IMR-90 (cell line): Measurements from ENCODE around the gene MRPL4. TPM values are rescaled to one million over a fixed set of nuclear protein-coding genes. Genes with fewer than 3 reads are reported as not detected.

ENCODE experiments used
- ATAC-seq: fragments of 200-7000 bp; cut with Tn5 transposase; 2 replicates; pipeline ENCODE4 v1.9.1; 2020; ENCODE audit warnings: low read depth, mild to moderate bottlenecking, moderate library complexity
- BruUV-seq: library from RNA; stranded (reverse); fragments of 400-500 nt; replicated peaks from 2 replicates; lab custom pipeline; 2021; lab: Mats Ljungman, UMichigan
- CTCF ChIA-PET: fragments of 300-600 bp; formaldehyde crosslinking; extraction: SDS; loops from one replicate; lab custom pipeline; 2021; ENCODE audit warnings: antibody characterized with exemption; lab: Yijun Ruan, JAX
- POLR2A ChIA-PET: fragments of 300-600 bp; sonication (Branson Sonifier 250); formaldehyde crosslinking; loops from one replicate; lab custom pipeline; 2022; ENCODE audit warnings: antibody characterized with exemption; ENCODE audit not compliant: unreplicated experiment; lab: Charles Lee
- DNase-seq: peaks from one replicate; pipeline ENCODE4 v3.0.0; 2013
- H2AFZ ChIP-seq: replicated peaks from 2 replicates; pipeline ENCODE3; 2013; ENCODE audit warnings: low read length, mild to moderate bottlenecking; ENCODE audit not compliant: poor library complexity
- H2AK5ac ChIP-seq: 2 replicates; pipeline ENCODE4 v1.6.1; 2013; ENCODE audit warnings: low read depth, low read length, inconsistent platforms
- H2AK9ac ChIP-seq: replicated peaks from 2 replicates; pipeline ENCODE3; 2013; ENCODE audit warnings: mild to moderate bottlenecking, low read depth, low read length, moderate library complexity; ENCODE audit not compliant: poor library complexity
- H2BK120ac ChIP-seq: 2 replicates; pipeline ENCODE4 v1.6.1; 2013; ENCODE audit warnings: low read depth, low read length, inconsistent platforms
- H2BK15ac ChIP-seq: 3 replicates; pipeline ENCODE4 v1.6.1; 2013; ENCODE audit warnings: low read depth, low read length, inconsistent platforms
- H2BK20ac ChIP-seq: 2 replicates; pipeline ENCODE4 v1.6.1; 2013; ENCODE audit warnings: low read depth, mild to moderate bottlenecking, inconsistent platforms, low read length, moderate library complexity
- H2BK5ac ChIP-seq: 2 replicates; pipeline ENCODE4 v1.6.1; 2013; ENCODE audit warnings: mild to moderate bottlenecking, low read depth, low read length, inconsistent platforms; ENCODE audit not compliant: poor library complexity, severe bottlenecking
- H3K14ac ChIP-seq: replicated peaks from 2 replicates; pipeline ENCODE4 v1.6.1; 2013; ENCODE audit warnings: low read depth, low read length, inconsistent platforms
- H3K18ac ChIP-seq: 2 replicates; pipeline ENCODE4 v1.6.1; 2013; ENCODE audit warnings: low read depth, low read length, control low read depth
- H3K23ac ChIP-seq: 2 replicates; pipeline ENCODE4 v1.6.1; 2013; ENCODE audit warnings: low read depth, low read length, inconsistent platforms
- H3K27ac ChIP-seq: 2 replicates; pipeline ENCODE4 v1.5.1; 2013; ENCODE audit warnings: mild to moderate bottlenecking, control low read depth, low read length; ENCODE audit not compliant: insufficient read depth
- H3K27me3 ChIP-seq: 2 replicates; pipeline ENCODE4 v1.6.1; 2013; ENCODE audit warnings: low read length; ENCODE audit not compliant: control insufficient read depth, insufficient read depth
- H3K36me3 ChIP-seq: 2 replicates; pipeline ENCODE4 v1.6.1; 2013; ENCODE audit warnings: low read length, mixed read lengths; ENCODE audit not compliant: control insufficient read depth, insufficient read depth
- H3K4ac ChIP-seq: 2 replicates; pipeline ENCODE4 v1.6.1; 2013; ENCODE audit warnings: low read depth, low read length, inconsistent platforms
- H3K4me1 ChIP-seq: 2 replicates; pipeline ENCODE4 v1.6.1; 2013; ENCODE audit warnings: low read length, mixed read lengths; ENCODE audit not compliant: control insufficient read depth, insufficient read depth
- H3K4me2 ChIP-seq: 2 replicates; pipeline ENCODE4 v1.6.1; 2013; ENCODE audit warnings: low read depth, mild to moderate bottlenecking, control low read depth, low read length, moderate library complexity
- H3K4me3 ChIP-seq: 2 replicates; pipeline ENCODE4 v1.5.1; 2013; ENCODE audit warnings: low read depth, mild to moderate bottlenecking, control low read depth, low read length, moderate library complexity; ENCODE audit not compliant: insufficient read depth
- H3K56ac ChIP-seq: 2 replicates; pipeline ENCODE4 v1.6.1; 2013; ENCODE audit warnings: low read length, inconsistent platforms; ENCODE audit not compliant: insufficient read depth; ENCODE audit errors: extremely low read depth
- H3K79me1 ChIP-seq, 2 experiments: 2 replicates each; pipeline ENCODE4 v1.6.1; 2013; ENCODE audit warnings: low read length in 2 of 2, inconsistent platforms in 1 of 2, low read depth in 1 of 2
- H3K9ac ChIP-seq: 2 replicates; pipeline ENCODE4 v1.6.1; 2013; ENCODE audit warnings: low read depth, low read length, control low read depth
- H3K9me1 ChIP-seq: 2 replicates; pipeline ENCODE4 v1.6.1; 2013; ENCODE audit warnings: low read length, inconsistent platforms; ENCODE audit not compliant: insufficient read depth
- H3K9me3 ChIP-seq: 2 replicates; pipeline ENCODE4 v1.6.1; 2013; ENCODE audit warnings: low read length; ENCODE audit not compliant: control insufficient read depth, insufficient read depth
- H4K20me1 ChIP-seq: 2 replicates; pipeline ENCODE4 v1.6.1; 2013; ENCODE audit warnings: low read length, inconsistent platforms; ENCODE audit not compliant: insufficient read depth
- H4K5ac ChIP-seq: 2 replicates; pipeline ENCODE4 v1.6.1; 2013; ENCODE audit warnings: mild to moderate bottlenecking, low read depth, low read length, control low read depth
- H4K8ac ChIP-seq, 2 experiments: 2 replicates each; pipeline ENCODE4 v1.6.1; 2013; ENCODE audit warnings: low read depth in 2 of 2, low read length in 2 of 2, control low read depth in 1 of 2, inconsistent platforms in 1 of 2
- H4K91ac ChIP-seq: 2 replicates; pipeline ENCODE4 v1.6.1; 2013; ENCODE audit warnings: low read depth, low read length, inconsistent platforms; ENCODE audit not compliant: insufficient read depth
- MAZ ChIP-seq: IDR thresholded peaks from 2 replicates; pipeline ENCODE4 v1.6.1; 2012; ENCODE audit warnings: low read depth, mild to moderate bottlenecking, low read length, improper control_type of control experiment, moderate library complexity, borderline replicate concordance
- RCOR1 ChIP-seq: IDR thresholded peaks from 2 replicates; pipeline ENCODE4 v1.6.1; 2012; ENCODE audit warnings: mild to moderate bottlenecking, low read length, improper control_type of control experiment; ENCODE audit not compliant: insufficient replicate concordance
- WGBS, 2 experiments: methylation state at CpG; one replicate each; pipeline versions ENCODE4 v1.1.5 to v1.1.7; 2013; ENCODE audit warnings: missing lambda C conversion rate in 2 of 2; ENCODE audit not compliant: insufficient read length in 1 of 2; ENCODE audit errors: extremely low coverage in 2 of 2; 5-methylcytosine and 5-hydroxymethylcytosine counted together
- dilution Hi-C: fragments of 300-500 bp; cut with HindIII; formaldehyde crosslinking; loops from one replicate; pipeline ENCODE4 v1.14.3; 2018; ENCODE audit warnings: low sequenced_read_pairs; ENCODE audit not compliant: unreplicated experiment
- in situ Hi-C: fragments of 300-500 bp; cut with MboI; formaldehyde crosslinking; loops from 3 replicates; pipeline ENCODE4 v1.14.3; 2019; ENCODE audit warnings: low sequenced_read_pairs, inconsistent platforms, mixed read lengths
- intact Hi-C: fragments of 100-400 bp; cut with micrococcal nuclease; formaldehyde crosslinking; loops from 2 replicates; pipeline ENCODE4 v1.10.0; 2022
- polyA plus RNA-seq, 3 experiments: library from polyadenylated mRNA; depleted of rRNA; stranded (reverse); fragments of >200 nt; gene quantifications; 2 replicates each; pipeline ENCODE4 v1.2.3, GENCODE V29; 2012; ENCODE audit warnings: low replicate concordance in 1 of 3
- total RNA-seq: library from RNA; depleted of rRNA; stranded (reverse); fragments of >200 nt; gene quantifications from 2 replicates; pipeline ENCODE4 v1.2.3, GENCODE V29; 2012

MRPL4 gene
- total and polyA plus RNA-seq, 2 of the 4 experiments (the other 2 are of a cell fraction), result 32.8 to 108 TPM

DNA sequence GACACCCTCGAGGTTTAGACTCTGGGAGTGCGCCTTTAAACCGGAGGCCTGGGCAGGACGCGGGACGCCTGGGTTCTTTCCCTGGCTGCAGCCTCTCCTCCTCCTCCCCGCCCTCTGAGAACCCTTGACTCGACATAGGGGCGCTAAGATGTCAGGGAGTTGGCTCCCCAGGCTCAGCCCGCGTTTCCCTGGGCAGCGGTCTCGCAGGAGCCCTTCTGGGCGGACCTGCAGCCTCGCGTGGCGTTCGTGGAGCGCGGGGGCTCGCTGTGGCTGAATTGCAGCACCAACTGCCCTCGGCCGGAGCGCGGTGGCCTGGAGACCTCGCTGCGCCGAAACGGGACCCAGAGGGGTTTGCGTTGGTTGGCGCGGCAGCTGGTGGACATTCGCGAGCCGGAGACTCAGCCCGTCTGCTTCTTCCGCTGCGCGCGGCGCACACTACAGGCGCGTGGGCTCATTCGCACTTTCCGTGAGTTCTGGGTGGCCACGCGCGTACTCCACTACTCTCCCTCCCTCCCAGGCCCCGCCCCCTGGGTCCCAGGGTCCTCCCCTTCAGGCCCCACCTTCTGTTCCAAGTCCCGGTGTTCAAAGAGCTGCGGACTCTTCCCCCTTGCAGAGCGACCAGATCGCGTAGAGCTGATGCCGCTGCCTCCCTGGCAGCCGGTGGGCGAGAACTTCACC, 39.0 kb downstream of the MRPL4 start:
- ATAC-seq, result peak; percentile 56
- TF ChIP-seq MAZ (peak; percentile 56; the same call in 1 of the 2 replicates), RCOR1 (no peak)
- dilution Hi-C loops, result no loop called here

More for the DNA sequence above, 39.0 kb downstream of the MRPL4 start:
- Histone ChIP-seq H4K5ac (no peak overlapping the region), H3K27me3 (no peaks in the 10 kb centered on the region; the same call in 1 of the 2 replicates), H3K4me1 (peaks cover 23% of the 10 kb centered on the region), H2AK9ac (peak overlapping the region; percentile 88), H3K23ac (peak overlapping the region; percentile 44; the same call in 1 of the 2 replicates), H3K18ac (no peak overlapping the region; the same call in 1 of the 2 replicates), H3K14ac (no peak overlapping the region), H2BK20ac (no peak overlapping the region), H4K91ac (peak overlapping the region; percentile 41; the same call in 1 of the 2 replicates), H3K79me1 (peaks cover 0 to 4% of the 10 kb centered on the region in 2 experiments; a peak in 1 of 4 replicates), H3K9ac (peak overlapping the region; percentile 29), H3K36me3 (peaks cover 14% of the 10 kb centered on the region; the same call in 1 of the 2 replicates), H2AFZ (peak overlapping the region; percentile 92), H3K9me1 (peaks cover 10% of the 10 kb centered on the region), H4K8ac (peak overlapping the region; percentile 31 to 34; a peak in 2 of 4 replicates), H3K56ac (no peak overlapping the region), H3K4me3 (peak overlapping the region; percentile 77), H2BK15ac (no peak overlapping the region), H4K20me1 (peaks cover 6% of the 10 kb centered on the region), H3K4me2 (peak overlapping the region; percentile 96), H2BK5ac (no peak overlapping the region), H3K4ac (peak overlapping the region; percentile 55), H2BK120ac (no peak overlapping the region), H2AK5ac (peak overlapping the region; percentile 30; the same call in 1 of the 2 replicates), H3K9me3 (no peaks in the 10 kb centered on the region), H3K27ac (peak overlapping the region; percentile 18; the same call in 1 of the 2 replicates)
- peak; percentile 54 for DNase-seq
- intact Hi-C loops (no loop called here), in situ Hi-C loops (no loop called here)
- no TSS peak for BruUV-seq
- POLR2A ChIA-PET, result interaction anchor here (0.6 to 1.6 kb wide), 4 partner anchors 14 to 82 kb away, joined by 3 to 8 read pairs (median 4); partner anchors contain the start of gene ICAM1
- WGBS, 2 experiments, result 1% methylated on average over 34 of the region's 57 CpGs; no CpG with 5 or more reads in 1 of the 2 experiments
- CTCF ChIA-PET, result interaction anchor here (0.7 to 1.1 kb wide), 2 partner anchors 21 to 81 kb away, joined by 3 to 4 read pairs; no protein-coding TSS in a partner anchor
